ENCODE measurements around the gene SRA1. TPM values are rescaled to one million over a fixed set of nuclear protein-coding genes. Genes with fewer than 3 reads are reported as not detected.
A peak's percentile ranks its signal among the peaks of the same experiment; 100 is the strongest.

SRA1 gene
- total and polyA plus RNA-seq, 2 of the 13 experiments (the other 11 are each of a cell fraction or from before 2014, with no cell fraction given): 14.2 to 32.8 TPM

- no peak for TF ChIP-seq ZNF737 (CRISPR knock-in tag; IDR thresholded peaks at IDR 0.05; ENCODE audit: borderline replicate concordance)
- TF ChIP-seq TBL1XR1 (IDR thresholded peaks at IDR 0.05; ENCODE audit: borderline replicate concordance, low read length, partially characterized antibody): peak; percentile 99
- peak; percentile 72 for TF ChIP-seq SAP130 (CRISPR knock-in tag; IDR thresholded peaks at IDR 0.05; ENCODE audit: low read depth)
- no peak for TF ChIP-seq BRCA1 (CRISPR knock-in tag; IDR thresholded peaks at IDR 0.05)
- no peak for TF ChIP-seq BORCS8-MEF2B (CRISPR knock-in tag; IDR thresholded peaks at IDR 0.05)
- no peak for TF ChIP-seq ADNP (CRISPR knock-in tag; IDR thresholded peaks at IDR 0.05)
- TF ChIP-seq, protein P1, sequence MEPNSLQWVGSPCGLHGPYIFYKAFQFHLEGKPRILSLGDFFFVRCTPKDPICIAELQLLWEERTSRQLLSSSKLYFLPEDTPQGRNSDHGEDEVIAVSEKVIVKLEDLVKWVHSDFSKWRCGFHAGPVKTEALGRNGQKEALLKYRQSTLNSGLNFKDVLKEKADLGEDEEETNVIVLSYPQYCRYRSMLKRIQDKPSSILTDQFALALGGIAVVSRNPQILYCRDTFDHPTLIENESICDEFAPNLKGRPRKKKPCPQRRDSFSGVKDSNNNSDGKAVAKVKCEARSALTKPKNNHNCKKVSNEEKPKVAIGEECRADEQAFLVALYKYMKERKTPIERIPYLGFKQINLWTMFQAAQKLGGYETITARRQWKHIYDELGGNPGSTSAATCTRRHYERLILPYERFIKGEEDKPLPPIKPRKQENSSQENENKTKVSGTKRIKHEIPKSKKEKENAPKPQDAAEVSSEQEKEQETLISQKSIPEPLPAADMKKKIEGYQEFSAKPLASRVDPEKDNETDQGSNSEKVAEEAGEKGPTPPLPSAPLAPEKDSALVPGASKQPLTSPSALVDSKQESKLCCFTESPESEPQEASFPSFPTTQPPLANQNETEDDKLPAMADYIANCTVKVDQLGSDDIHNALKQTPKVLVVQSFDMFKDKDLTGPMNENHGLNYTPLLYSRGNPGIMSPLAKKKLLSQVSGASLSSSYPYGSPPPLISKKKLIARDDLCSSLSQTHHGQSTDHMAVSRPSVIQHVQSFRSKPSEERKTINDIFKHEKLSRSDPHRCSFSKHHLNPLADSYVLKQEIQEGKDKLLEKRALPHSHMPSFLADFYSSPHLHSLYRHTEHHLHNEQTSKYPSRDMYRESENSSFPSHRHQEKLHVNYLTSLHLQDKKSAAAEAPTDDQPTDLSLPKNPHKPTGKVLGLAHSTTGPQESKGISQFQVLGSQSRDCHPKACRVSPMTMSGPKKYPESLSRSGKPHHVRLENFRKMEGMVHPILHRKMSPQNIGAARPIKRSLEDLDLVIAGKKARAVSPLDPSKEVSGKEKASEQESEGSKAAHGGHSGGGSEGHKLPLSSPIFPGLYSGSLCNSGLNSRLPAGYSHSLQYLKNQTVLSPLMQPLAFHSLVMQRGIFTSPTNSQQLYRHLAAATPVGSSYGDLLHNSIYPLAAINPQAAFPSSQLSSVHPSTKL (CRISPR knock-in tag; IDR thresholded peaks at IDR 0.05): peak; percentile 95
- TF ChIP-seq FOXO1 (CRISPR knock-in tag; IDR thresholded peaks at IDR 0.05): peak; percentile 67; the same call in 1 of the 2 replicates
- no peak for TF ChIP-seq ZBTB33 (CRISPR knock-in tag; IDR thresholded peaks at IDR 0.05)
- TF ChIP-seq GATAD2A (CRISPR knock-in tag; IDR thresholded peaks at IDR 0.05): peak; percentile 96
- TF ChIP-seq ZKSCAN8 (CRISPR knock-in tag; IDR thresholded peaks at IDR 0.05; ENCODE audit: borderline replicate concordance): peak; percentile 80; the same call in 1 of the 2 replicates
- TF ChIP-seq, protein P2, sequence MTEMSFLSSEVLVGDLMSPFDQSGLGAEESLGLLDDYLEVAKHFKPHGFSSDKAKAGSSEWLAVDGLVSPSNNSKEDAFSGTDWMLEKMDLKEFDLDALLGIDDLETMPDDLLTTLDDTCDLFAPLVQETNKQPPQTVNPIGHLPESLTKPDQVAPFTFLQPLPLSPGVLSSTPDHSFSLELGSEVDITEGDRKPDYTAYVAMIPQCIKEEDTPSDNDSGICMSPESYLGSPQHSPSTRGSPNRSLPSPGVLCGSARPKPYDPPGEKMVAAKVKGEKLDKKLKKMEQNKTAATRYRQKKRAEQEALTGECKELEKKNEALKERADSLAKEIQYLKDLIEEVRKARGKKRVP (CRISPR knock-in tag; IDR thresholded peaks at IDR 0.05): peak; percentile 55 to 98; a peak in 3 of 4 replicates
- TF ChIP-seq MAFF (IDR thresholded peaks at IDR 0.05; ENCODE audit: low read depth, low read length): peak; percentile 32; the same call in 1 of the 2 replicates
- no peak for TF ChIP-seq MBD4 (IDR thresholded peaks at IDR 0.05; ENCODE audit: borderline replicate concordance, low read length)
- TF ChIP-seq, protein P3, sequence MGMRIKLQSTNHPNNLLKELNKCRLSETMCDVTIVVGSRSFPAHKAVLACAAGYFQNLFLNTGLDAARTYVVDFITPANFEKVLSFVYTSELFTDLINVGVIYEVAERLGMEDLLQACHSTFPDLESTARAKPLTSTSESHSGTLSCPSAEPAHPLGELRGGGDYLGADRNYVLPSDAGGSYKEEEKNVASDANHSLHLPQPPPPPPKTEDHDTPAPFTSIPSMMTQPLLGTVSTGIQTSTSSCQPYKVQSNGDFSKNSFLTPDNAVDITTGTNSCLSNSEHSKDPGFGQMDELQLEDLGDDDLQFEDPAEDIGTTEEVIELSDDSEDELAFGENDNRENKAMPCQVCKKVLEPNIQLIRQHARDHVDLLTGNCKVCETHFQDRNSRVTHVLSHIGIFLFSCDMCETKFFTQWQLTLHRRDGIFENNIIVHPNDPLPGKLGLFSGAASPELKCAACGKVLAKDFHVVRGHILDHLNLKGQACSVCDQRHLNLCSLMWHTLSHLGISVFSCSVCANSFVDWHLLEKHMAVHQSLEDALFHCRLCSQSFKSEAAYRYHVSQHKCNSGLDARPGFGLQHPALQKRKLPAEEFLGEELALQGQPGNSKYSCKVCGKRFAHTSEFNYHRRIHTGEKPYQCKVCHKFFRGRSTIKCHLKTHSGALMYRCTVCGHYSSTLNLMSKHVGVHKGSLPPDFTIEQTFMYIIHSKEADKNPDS (CRISPR knock-in tag; IDR thresholded peaks at IDR 0.05): peak; percentile 94; the same call in 1 of the 2 replicates
- TF ChIP-seq PAWR (CRISPR knock-in tag; IDR thresholded peaks at IDR 0.05; ENCODE audit: borderline replicate concordance): no peak
- peak; percentile 65; the same call in 1 of the 2 replicates for TF ChIP-seq POGZ (CRISPR knock-in tag; IDR thresholded peaks at IDR 0.05)
- TF ChIP-seq KDM3A (CRISPR knock-in tag; IDR thresholded peaks at IDR 0.05; ENCODE audit: low read depth): peak; percentile 66; the same call in 1 of the 2 replicates
- peak; percentile 82; the same call in 1 of the 2 replicates for TF ChIP-seq THRA (CRISPR knock-in tag; IDR thresholded peaks at IDR 0.05; ENCODE audit: borderline replicate concordance)
These were observed 49.8 kb upstream of the SRA1 start (continued) for GRCh38 chr5:140607031-140607430.

Data from HepG2 (cell line).